Tibial artery (tissue), 4 donors: ENCODE measurements around the gene RIMS4.

ENCODE experiments used
- DNase-seq, 2 donors: peaks; one replicate each; pipeline ENCODE4 v3.0.0-alpha.2; 2019
- H3K27ac ChIP-seq, 2 donors: fragments of 200-600 bp; sonication (generic) in 1 of 2; 1 replicate in 1 of 2; 2 replicates in 1 of 2; pipeline ENCODE4 v1.5.1; 2018 to 2019; ENCODE audit warnings: mild to moderate bottlenecking in 1 of 2
- H3K27me3 ChIP-seq, 2 donors: fragments of 200-600 bp; sonication (generic) in 1 of 2; one replicate each; pipeline versions ENCODE4 v1.5.1 to v1.6.0; 2016 to 2019
- H3K36me3 ChIP-seq, 3 donors: fragments of 200-600 bp; sonication (generic) in 2 of 3; one replicate each; pipeline ENCODE4 v1.5.1; 2016 to 2019; ENCODE audit warnings: mild to moderate bottlenecking in 2 of 3
- H3K4me1 ChIP-seq, 4 donors: fragments of 200-600 bp; sonication (generic) in 2 of 4; 1 replicate in 3 of 4; 2 replicates in 1 of 4; pipeline ENCODE4 v1.5.1; 2016 to 2019
- H3K4me3 ChIP-seq, 2 donors: fragments of 200-600 bp; sonication (generic) in 1 of 2; 1 replicate in 1 of 2; 2 replicates in 1 of 2; pipeline ENCODE4 v1.5.1; 2018 to 2019; ENCODE audit warnings: mild to moderate bottlenecking in 2 of 2
- H3K9me3 ChIP-seq, 3 donors: fragments of 200-600 bp; sonication (generic) in 1 of 3; one replicate each; pipeline ENCODE4 v1.5.1; 2016 to 2019
- CTCF ChIP-seq, 2 experiments: fragments of 200-600 bp in 1 of 2; fragments of 450-650 bp in 1 of 2; IDR thresholded peaks; one replicate each; pipeline ENCODE4 v1.5.1; 2017 to 2019; ENCODE audit warnings: antibody characterized with exemption in 2 of 2, mild to moderate bottlenecking in 1 of 2, moderate library complexity in 1 of 2
- intact Hi-C: fragments of 100-400 bp; cut with DNase I; formaldehyde crosslinking; loops from one replicate; pipeline ENCODE4 v1.15.0; 2023; ENCODE audit warnings: low total_unique reads

Gene RIMS4

GRCh38 chr20:44746367-44747165, 63.8 kb downstream of the RIMS4 start:
- intact Hi-C loops: loop anchor here (5.0 to 10.0 kb wide), 2 partner anchors 121 to 362 kb away; no protein-coding TSS in a partner anchor
- peaks cover 0 to 65% (median 38%) of the 10 kb centered on the region in 4 donors for H3K4me1 ChIP-seq
- TF ChIP-seq CTCF (IDR thresholded peaks at IDR 0.05): no peak
- H3K36me3 ChIP-seq: no peaks in the 10 kb centered on the region
- DNase-seq: no peak
- peak overlapping the region; percentile 66 to 89 for H3K4me3 ChIP-seq
- H3K27me3 ChIP-seq: peaks cover 0 to 21% of the 10 kb centered on the region in 2 donors
- peak overlapping the region; percentile 75 to 86 for H3K27ac ChIP-seq
- H3K9me3 ChIP-seq: no peaks in the 10 kb centered on the region

- Histone ChIP-seq H3K4me1 (peaks cover 0 to 71% (median 38%) of the 10 kb centered on the region in 4 donors), H3K9me3 (no peaks in the 10 kb centered on the region), H3K27me3 (peaks cover 0 to 14% of the 10 kb centered on the region in 2 donors), H3K4me3 (peak within 1 kb of the TSS; percentile 66 to 89), H3K36me3 (no peaks in the 10 kb centered on the region), H3K27ac (peak within 1 kb of the TSS; percentile 75 to 86)
- TF ChIP-seq CTCF (IDR thresholded peaks at IDR 0.05): no peak
- peak; percentile 64 to 87 for DNase-seq
- intact Hi-C loops: loop anchor here (5.0 to 10.0 kb wide), 2 partner anchors 122 to 361 kb away; no protein-coding TSS in a partner anchor
Measured at GRCh38 chr20:44745598-44746366, 64.6 kb downstream of the RIMS4 start, which contains the start of gene KCNK15. Gene KCNK15 (plus strand): TSS chr20:44745865. CDS start chr20:44745911, 46 bp downstream.

DNA sequence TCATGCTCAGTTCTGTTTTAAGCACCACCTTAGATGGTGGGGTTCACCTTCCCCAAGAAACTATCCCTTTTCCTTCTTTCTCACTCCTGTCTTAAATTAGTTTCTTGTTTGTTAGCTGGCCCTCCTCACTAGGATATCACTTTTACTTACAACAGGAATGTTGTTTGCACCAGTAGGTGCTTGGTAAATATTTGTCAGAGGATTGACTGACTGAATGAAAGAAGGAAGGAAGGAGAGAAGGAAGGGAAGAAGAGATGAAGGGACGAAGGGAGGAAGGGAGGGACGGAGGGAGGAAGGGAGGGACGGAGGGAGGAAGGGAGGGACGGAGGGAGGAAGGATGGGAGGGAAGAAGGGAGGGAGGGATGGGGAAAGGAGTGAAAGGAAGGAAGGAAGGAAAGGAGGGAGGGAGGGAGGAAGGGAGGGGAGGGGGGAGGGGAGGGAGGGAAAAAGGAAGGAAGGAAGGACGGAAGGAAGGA, 65.2 kb downstream of the RIMS4 start:
- H3K27ac ChIP-seq: peak overlapping the region; percentile 75 to 86
- H3K4me3 ChIP-seq: peak overlapping the region; percentile 66 to 89
- H3K4me1 ChIP-seq: peaks cover 0 to 70% (median 35%) of the 10 kb centered on the region in 4 donors
- intact Hi-C loops: loop anchor here (5.0 to 10.0 kb wide), 2 partner anchors 122 to 360 kb away; no protein-coding TSS in a partner anchor
- TF ChIP-seq CTCF (IDR thresholded peaks at IDR 0.05): no peak
- H3K36me3 ChIP-seq: no peaks in the 10 kb centered on the region
- DNase-seq: no peak
- H3K9me3 ChIP-seq: no peaks in the 10 kb centered on the region
- peaks cover 0 to 8% of the 10 kb centered on the region in 2 donors for H3K27me3 ChIP-seq

GRCh38 chr20:44743916-44744655, 66.3 kb downstream of the RIMS4 start:
- Histone ChIP-seq H3K4me1 (peaks cover 0 to 70% (median 42%) of the 10 kb centered on the region in 4 donors), H3K27me3 (no peaks in the 10 kb centered on the region), H3K9me3 (no peaks in the 10 kb centered on the region), H3K4me3 (no peak overlapping the region), H3K27ac (peak overlapping the region; percentile 75 to 86), H3K36me3 (no peaks in the 10 kb centered on the region)
- intact Hi-C loops: loop anchor here (10.0 kb wide), 1 partner anchor 359 kb away; no protein-coding TSS in a partner anchor
- DNase-seq: no peak
- no peak for TF ChIP-seq CTCF (IDR thresholded peaks at IDR 0.05)
